Testis (tissue), 2 donors: Measurements from ENCODE around the gene KLK10.

ENCODE experiments used
- CTCF ChIP-seq, 3 experiments: fragments of 450-650 bp in 2 of 3; fragments of 200-600 bp in 1 of 3; sonication (generic) in 1 of 3; IDR thresholded peaks; one replicate each; pipeline ENCODE4 v1.5.1; 2016 to 2019; ENCODE audit warnings: antibody characterized with exemption in 3 of 3, mild to moderate bottlenecking in 2 of 3, moderate library complexity in 1 of 3
- POLR2A ChIP-seq: fragments of 450-650 bp; IDR thresholded peaks from one replicate; pipeline ENCODE4 v1.6.1; 2017; ENCODE audit warnings: antibody characterized with exemption, mild to moderate bottlenecking, moderate library complexity

- TF ChIP-seq CTCF (IDR thresholded peaks at IDR 0.05): no peak
- TF ChIP-seq POLR2A: no peak
Observed at GRCh38 chr19:51006406-51006805, 13.1 kb downstream of the KLK10 start.
